HG02938 (cell line): Measurements from ENCODE around the gene STX18.
"Not testable (repeated sequence)": the region's sequence is repeated elsewhere in the genome, so short reads cannot be mapped to it uniquely, and the experiment has no call there.

Experiments
- ATAC-seq: cut with Tn5 transposase; IDR thresholded peaks from one replicate; pipeline ENCODE4 v1.9.1; 2021; ENCODE audit warnings: mild to moderate bottlenecking, moderate library complexity; ENCODE audit not compliant: unreplicated experiment

Gene STX18

GRCh38 chr4:4481399-4481994 lies 60.4 kb downstream of the STX18 start:
- no peak for ATAC-seq

- ATAC-seq = no peak
These were observed 61.0 kb downstream of the STX18 start for GRCh38 chr4:4480685-4481398.

- ATAC-seq = no peak
These were observed 61.6 kb downstream of the STX18 start for GRCh38 chr4:4480205-4480604.

GRCh38 chr4:4479366-4479765 lies 62.5 kb downstream of the STX18 start:
- ATAC-seq = no peak

- ATAC-seq = no peak
These were observed 64.1 kb downstream of the STX18 start for GRCh38 chr4:4477796-4478195.

GRCh38 chr4:4477391-4477790 lies 64.5 kb downstream of the STX18 start:
- ATAC-seq = no peak

- no peak for ATAC-seq
These were observed 67.4 kb downstream of the STX18 start for GRCh38 chr4:4474476-4474875.

GRCh38 chr4:4472344-4472958 lies 69.4 kb downstream of the STX18 start:
- no peak for ATAC-seq

GRCh38 chr4:4471195-4471594 lies 70.7 kb downstream of the STX18 start:
- ATAC-seq = no peak

- ATAC-seq = no peak
These were observed 71.6 kb downstream of the STX18 start for GRCh38 chr4:4470208-4470607.

- ATAC-seq = not testable (repeated sequence)
These were observed 76.6 kb downstream of the STX18 start for GRCh38 chr4:4465238-4465637.

- ATAC-seq = no peak
These were observed 78.9 kb downstream of the STX18 start for GRCh38 chr4:4462970-4463369.

GRCh38 chr4:4461850-4462249 lies 80.0 kb downstream of the STX18 start:
- no peak for ATAC-seq

- no peak for ATAC-seq
These were observed 80.7 kb downstream of the STX18 start for GRCh38 chr4:4461178-4461577.

- ATAC-seq = no peak
These were observed 81.1 kb downstream of the STX18 start for GRCh38 chr4:4460759-4461158.

GRCh38 chr4:4459181-4459580 lies 82.7 kb downstream of the STX18 start:
- no peak for ATAC-seq

GRCh38 chr4:4457803-4458553 lies 83.9 kb downstream of the STX18 start:
- no peak for ATAC-seq

GRCh38 chr4:4456816-4457578 lies 84.9 kb downstream of the STX18 start:
- ATAC-seq = no peak

GRCh38 chr4:4456351-4456750 lies 85.5 kb downstream of the STX18 start:
- ATAC-seq = no peak

GRCh38 chr4:4455210-4455865 lies 86.5 kb downstream of the STX18 start:
- peak; percentile 78 for ATAC-seq
